GM18526 (cell line): ENCODE results near the gene ZNF639.
A peak's percentile ranks its signal among the peaks of the same experiment; 100 is the strongest.

Source experiments
- POLR2A ChIP-seq: IDR thresholded peaks from 3 replicates; pipeline ENCODE4 v1.6.1; 2011; ENCODE audit not compliant: insufficient read length; ENCODE audit errors: extremely low read depth

Gene ZNF639

GRCh38 chr3:179322286-179323196 is at the start of gene ZNF639:
Gene ZNF639 (plus strand): TSS chr3:179323031. CDS start chr3:179328294, 5,263 bp downstream.
- TF ChIP-seq POLR2A = peak; percentile 85

- no peak for TF ChIP-seq POLR2A
Measured at GRCh38 chr3:179276001-179276400, 46.8 kb upstream of the ZNF639 start.

GRCh38 chr3:179276743-179277142 is 46.1 kb upstream of the ZNF639 start:
- TF ChIP-seq POLR2A = no peak

- TF ChIP-seq POLR2A = no peak
Measured at GRCh38 chr3:179278151-179278550, 44.7 kb upstream of the ZNF639 start.

- no peak for TF ChIP-seq POLR2A
Measured at GRCh38 chr3:179278932-179279693, 43.7 kb upstream of the ZNF639 start.

GRCh38 chr3:179279837-179280236 is 43.0 kb upstream of the ZNF639 start:
- no peak for TF ChIP-seq POLR2A

GRCh38 chr3:179281825-179282224 is 41.0 kb upstream of the ZNF639 start:
- TF ChIP-seq POLR2A = no peak

GRCh38 chr3:179286331-179286730 is 36.5 kb upstream of the ZNF639 start:
- no peak for TF ChIP-seq POLR2A

- no peak for TF ChIP-seq POLR2A
Measured at GRCh38 chr3:179288845-179289244, 34.0 kb upstream of the ZNF639 start.

- TF ChIP-seq POLR2A = no peak
Measured at GRCh38 chr3:179289295-179289694, 33.5 kb upstream of the ZNF639 start.

- TF ChIP-seq POLR2A = no peak
Measured at GRCh38 chr3:179292450-179292849, 30.4 kb upstream of the ZNF639 start.

GRCh38 chr3:179297971-179298725 is 24.7 kb upstream of the ZNF639 start:
- no peak for TF ChIP-seq POLR2A

GRCh38 chr3:179299316-179299715 is 23.5 kb upstream of the ZNF639 start:
- TF ChIP-seq POLR2A = no peak

GRCh38 chr3:179299999-179300613 is 22.7 kb upstream of the ZNF639 start:
- TF ChIP-seq POLR2A = no peak

GRCh38 chr3:179301645-179302044 is 21.2 kb upstream of the ZNF639 start:
- no peak for TF ChIP-seq POLR2A
